ENCODE results near the gene CSNK2A3. TPM values are rescaled to one million over a fixed set of nuclear protein-coding genes. Genes with fewer than 3 reads are reported as not detected.

Gene CSNK2A3
- total and polyA plus RNA-seq, 9 donors: 0.22 to 2.4 (median 0.48) TPM; not detected in 1

GRCh38 chr11:11311169-11311568, 41.9 kb downstream of the CSNK2A3 start:
- no peaks in the 10 kb centered on the region for H3K36me3 ChIP-seq
- no peaks in the 10 kb centered on the region for H3K27me3 ChIP-seq
- peaks cover 5% of the 10 kb centered on the region for H3K4me1 ChIP-seq (ENCODE audit: insufficient read depth)
- intact Hi-C loops (cut with DNase I): no loop called here
- H3K4me3 ChIP-seq: no peak overlapping the region
- TF ChIP-seq, protein P1, sequence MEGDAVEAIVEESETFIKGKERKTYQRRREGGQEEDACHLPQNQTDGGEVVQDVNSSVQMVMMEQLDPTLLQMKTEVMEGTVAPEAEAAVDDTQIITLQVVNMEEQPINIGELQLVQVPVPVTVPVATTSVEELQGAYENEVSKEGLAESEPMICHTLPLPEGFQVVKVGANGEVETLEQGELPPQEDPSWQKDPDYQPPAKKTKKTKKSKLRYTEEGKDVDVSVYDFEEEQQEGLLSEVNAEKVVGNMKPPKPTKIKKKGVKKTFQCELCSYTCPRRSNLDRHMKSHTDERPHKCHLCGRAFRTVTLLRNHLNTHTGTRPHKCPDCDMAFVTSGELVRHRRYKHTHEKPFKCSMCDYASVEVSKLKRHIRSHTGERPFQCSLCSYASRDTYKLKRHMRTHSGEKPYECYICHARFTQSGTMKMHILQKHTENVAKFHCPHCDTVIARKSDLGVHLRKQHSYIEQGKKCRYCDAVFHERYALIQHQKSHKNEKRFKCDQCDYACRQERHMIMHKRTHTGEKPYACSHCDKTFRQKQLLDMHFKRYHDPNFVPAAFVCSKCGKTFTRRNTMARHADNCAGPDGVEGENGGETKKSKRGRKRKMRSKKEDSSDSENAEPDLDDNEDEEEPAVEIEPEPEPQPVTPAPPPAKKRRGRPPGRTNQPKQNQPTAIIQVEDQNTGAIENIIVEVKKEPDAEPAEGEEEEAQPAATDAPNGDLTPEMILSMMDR (IDR thresholded peaks at IDR 0.05): no peak
- TF ChIP-seq POLR2A (IDR thresholded peaks at IDR 0.05) (no peak), EP300 (IDR thresholded peaks at IDR 0.05) (no peak)
- WGBS, 3 donors: 55 to 91% (median 79%) methylated on average over 3 of the region's 3 CpGs
- no peaks in the 10 kb centered on the region for H3K9me3 ChIP-seq
- no peak for DNase-seq
- no peak overlapping the region for H3K27ac ChIP-seq

DNA sequence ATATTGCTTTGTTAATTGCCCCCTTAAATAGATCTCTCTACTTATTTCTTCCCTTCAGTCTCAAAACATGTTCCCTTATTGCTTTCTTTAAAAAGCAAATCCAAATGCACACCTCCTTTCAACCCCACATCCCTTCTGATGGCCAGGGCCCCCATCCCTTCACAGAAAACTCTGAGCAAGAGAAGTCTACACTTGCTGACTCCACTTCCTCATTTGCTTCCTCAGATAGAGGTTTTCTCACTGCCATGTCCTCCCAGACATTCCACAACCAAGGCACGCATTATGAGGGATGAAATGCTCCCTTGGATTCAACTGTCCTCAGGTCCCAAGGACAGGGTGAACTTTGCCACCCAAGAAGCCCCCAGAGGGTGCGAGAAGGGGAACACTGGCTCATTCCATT, 43.1 kb downstream of the CSNK2A3 start:
- Histone ChIP-seq H3K27me3 (no peaks in the 10 kb centered on the region), H3K36me3 (no peaks in the 10 kb centered on the region), H3K27ac (no peak overlapping the region), H3K4me1 (ENCODE audit: insufficient read depth) (peaks cover 5% of the 10 kb centered on the region), H3K4me3 (no peak overlapping the region), H3K9me3 (no peaks in the 10 kb centered on the region)
- 85 to 88% (median 86%) methylated on average over 2 of the region's 2 CpGs for WGBS, 3 donors
- DNase-seq: no peak
- intact Hi-C loops (cut with DNase I): no loop called here
- TF ChIP-seq, protein P1 (IDR thresholded peaks at IDR 0.05): no peak
- no peak for TF ChIP-seq POLR2A (IDR thresholded peaks at IDR 0.05)
- no peak for TF ChIP-seq EP300 (IDR thresholded peaks at IDR 0.05)

GRCh38 chr11:11308249-11308648, 44.8 kb downstream of the CSNK2A3 start:
- 53 to 74% (median 73%) methylated on average over 1 of the region's 1 CpG for WGBS, 3 donors

GRCh38 chr11:11306855-11307254, 46.2 kb downstream of the CSNK2A3 start:
- H3K4me1 ChIP-seq (ENCODE audit: insufficient read depth): no peaks in the 10 kb centered on the region
- H3K27ac ChIP-seq: no peak overlapping the region
- DNase-seq: no peak
- TF ChIP-seq, protein P1 (IDR thresholded peaks at IDR 0.05): no peak
- TF ChIP-seq EP300 (IDR thresholded peaks at IDR 0.05) (no peak), POLR2A (IDR thresholded peaks at IDR 0.05) (no peak)
- intact Hi-C loops (cut with DNase I): no loop called here
- no peaks in the 10 kb centered on the region for H3K27me3 ChIP-seq
- H3K4me3 ChIP-seq: no peak overlapping the region
- 62 to 71% (median 69%) methylated on average over 2 of the region's 2 CpGs for WGBS, 3 donors
- H3K9me3 ChIP-seq: no peaks in the 10 kb centered on the region
- no peaks in the 10 kb centered on the region for H3K36me3 ChIP-seq

More at GRCh38 chr11:11308249-11308648, 44.8 kb downstream of the CSNK2A3 start:
- Histone ChIP-seq H3K27ac (no peak overlapping the region), H3K9me3 (no peaks in the 10 kb centered on the region), H3K4me3 (no peak overlapping the region), H3K27me3 (no peaks in the 10 kb centered on the region), H3K4me1 (ENCODE audit: insufficient read depth) (no peaks in the 10 kb centered on the region), H3K36me3 (no peaks in the 10 kb centered on the region)
- DNase-seq: no peak
- TF ChIP-seq, protein P1 (IDR thresholded peaks at IDR 0.05): no peak
- no peak for TF ChIP-seq EP300 (IDR thresholded peaks at IDR 0.05)
- TF ChIP-seq POLR2A (IDR thresholded peaks at IDR 0.05): no peak
- intact Hi-C loops (cut with DNase I): no loop called here

Data from ovary (tissue), 9 donors.